ENCODE results near the gene SMC4.

DNA sequence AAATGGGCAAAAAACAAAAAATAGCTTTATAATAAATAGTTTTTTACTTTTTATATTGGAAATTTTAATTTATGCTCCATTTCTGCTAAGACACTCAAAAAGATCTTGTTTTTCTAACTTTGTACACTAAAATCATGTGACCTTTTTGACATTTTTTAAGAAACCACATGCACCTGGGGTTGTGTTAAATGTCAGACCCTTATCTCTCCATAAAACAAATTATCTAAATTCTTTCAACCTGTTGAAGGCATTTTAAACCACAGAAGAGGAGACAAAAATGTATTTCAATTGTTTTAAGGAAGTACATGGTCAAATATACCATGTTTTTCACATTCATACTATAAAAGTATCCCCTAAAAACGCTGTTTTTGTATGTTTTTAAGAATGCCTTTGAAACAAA is 29.7 kb upstream of the SMC4 start:
- TF ChIP-seq CTCF (IDR thresholded peaks at IDR 0.05; ENCODE audit: low read depth, low read length) (no peak), POLR2A (IDR thresholded peaks at IDR 0.05; ENCODE audit: extremely low read depth, insufficient read length) (no peak), MYC (IDR thresholded peaks at IDR 0.05; ENCODE audit: low read depth, low read length) (no peak)

Data from NB4 (cell line).